ENCODE measurements around the gene SLC26A11.

The SLC26A11 gene

DNA sequence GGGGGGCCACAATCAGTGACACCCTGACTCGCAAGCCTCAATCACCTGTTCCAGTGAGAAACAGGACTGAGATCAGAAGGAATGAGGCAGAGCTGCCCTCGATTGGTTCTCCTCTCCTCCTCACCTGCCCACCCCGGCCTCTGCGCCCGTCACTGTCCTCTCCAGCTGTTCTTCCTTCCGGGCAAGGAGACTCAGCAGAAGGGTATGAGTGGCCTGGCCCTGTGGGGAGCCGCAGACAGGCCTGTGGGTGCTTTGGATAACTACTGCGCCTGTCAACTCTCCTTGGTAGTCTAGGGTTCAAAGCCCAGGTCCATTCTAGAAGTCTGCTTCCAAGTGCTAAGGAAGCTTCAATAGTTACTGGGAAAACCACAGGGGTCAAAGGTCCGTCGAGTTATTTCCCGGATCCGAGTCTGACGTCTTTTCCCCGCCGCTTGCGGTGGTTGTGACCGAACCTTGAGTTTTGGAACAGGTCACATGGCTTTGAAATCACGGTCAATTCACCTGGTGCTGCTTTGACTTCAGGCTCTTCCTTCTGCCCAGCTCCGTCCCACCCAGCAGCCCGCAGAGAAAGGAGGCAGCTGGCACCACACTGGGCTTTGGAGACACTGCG is 42.1 kb upstream of the SLC26A11 start:
- no peak for DNase-seq
- Mint-ChIP-seq H3K36me3 (ENCODE audit: low read depth) (no peaks in the 10 kb centered on the region), H3K4me1 (peaks cover 17% of the 10 kb centered on the region), H3K27me3 (ENCODE audit: low read depth, poor library complexity) (peaks cover 2% of the 10 kb centered on the region), H3K9me3 (no peaks in the 10 kb centered on the region), H3K4me3 (no peak overlapping the region), H3K27ac (no peak overlapping the region)
- TF ChIP-seq, protein P1, sequence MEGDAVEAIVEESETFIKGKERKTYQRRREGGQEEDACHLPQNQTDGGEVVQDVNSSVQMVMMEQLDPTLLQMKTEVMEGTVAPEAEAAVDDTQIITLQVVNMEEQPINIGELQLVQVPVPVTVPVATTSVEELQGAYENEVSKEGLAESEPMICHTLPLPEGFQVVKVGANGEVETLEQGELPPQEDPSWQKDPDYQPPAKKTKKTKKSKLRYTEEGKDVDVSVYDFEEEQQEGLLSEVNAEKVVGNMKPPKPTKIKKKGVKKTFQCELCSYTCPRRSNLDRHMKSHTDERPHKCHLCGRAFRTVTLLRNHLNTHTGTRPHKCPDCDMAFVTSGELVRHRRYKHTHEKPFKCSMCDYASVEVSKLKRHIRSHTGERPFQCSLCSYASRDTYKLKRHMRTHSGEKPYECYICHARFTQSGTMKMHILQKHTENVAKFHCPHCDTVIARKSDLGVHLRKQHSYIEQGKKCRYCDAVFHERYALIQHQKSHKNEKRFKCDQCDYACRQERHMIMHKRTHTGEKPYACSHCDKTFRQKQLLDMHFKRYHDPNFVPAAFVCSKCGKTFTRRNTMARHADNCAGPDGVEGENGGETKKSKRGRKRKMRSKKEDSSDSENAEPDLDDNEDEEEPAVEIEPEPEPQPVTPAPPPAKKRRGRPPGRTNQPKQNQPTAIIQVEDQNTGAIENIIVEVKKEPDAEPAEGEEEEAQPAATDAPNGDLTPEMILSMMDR (IDR thresholded peaks at IDR 0.05) = no peak

DNA sequence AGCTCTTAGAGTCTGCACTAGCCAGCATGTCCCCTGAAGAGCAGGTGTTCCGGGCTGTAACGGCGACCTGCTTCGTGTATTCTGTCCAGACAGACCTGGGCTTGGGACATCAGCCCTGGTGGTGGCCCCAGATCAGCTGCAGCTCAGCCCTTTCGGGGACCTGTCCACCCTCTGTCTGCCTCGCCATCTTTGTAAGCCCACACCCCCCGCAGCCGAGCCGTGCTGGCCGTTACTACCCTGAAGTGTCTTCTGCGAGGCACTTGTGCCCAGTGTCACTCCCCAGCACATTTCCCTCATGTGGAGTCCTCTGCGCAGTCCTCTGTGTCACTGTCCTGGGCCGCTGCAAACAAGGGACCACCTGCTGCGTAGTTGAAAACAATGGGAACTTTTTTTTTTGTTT is 40.0 kb upstream of the SLC26A11 start:
- peaks cover 2% of the 10 kb centered on the region for H3K27me3 Mint-ChIP-seq (ENCODE audit: low read depth, poor library complexity)
- H3K27ac Mint-ChIP-seq = no peak overlapping the region
- no peak for DNase-seq
- no peaks in the 10 kb centered on the region for H3K36me3 Mint-ChIP-seq (ENCODE audit: low read depth)
- no peaks in the 10 kb centered on the region for H3K9me3 Mint-ChIP-seq
- peaks cover 28% of the 10 kb centered on the region for H3K4me1 Mint-ChIP-seq
- no peak overlapping the region for H3K4me3 Mint-ChIP-seq
- TF ChIP-seq, protein P1 (IDR thresholded peaks at IDR 0.05) = no peak

DNA sequence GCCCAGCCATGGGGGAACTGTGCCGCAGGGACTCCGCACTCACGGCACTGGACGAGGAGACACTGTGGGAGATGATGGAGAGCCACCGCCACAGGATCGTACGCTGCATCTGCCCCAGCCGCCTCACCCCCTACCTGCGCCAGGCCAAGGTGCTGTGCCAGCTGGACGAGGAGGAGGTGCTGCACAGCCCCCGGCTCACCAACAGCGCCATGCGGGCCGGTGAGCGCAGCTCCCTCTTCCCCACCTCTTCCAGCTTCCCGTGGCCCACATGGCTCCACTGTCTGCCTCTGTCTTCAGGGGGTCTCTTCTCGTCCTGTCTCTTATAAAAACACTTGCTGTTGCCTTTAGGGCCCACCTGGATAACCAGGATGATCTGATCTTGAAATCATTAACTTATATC is 38.8 kb upstream of the SLC26A11 start:
- Mint-ChIP-seq H3K36me3 (ENCODE audit: low read depth) (no peaks in the 10 kb centered on the region), H3K4me3 (no peak overlapping the region), H3K27ac (no peak overlapping the region), H3K27me3 (ENCODE audit: low read depth, poor library complexity) (peaks cover 2% of the 10 kb centered on the region), H3K4me1 (peaks cover 34% of the 10 kb centered on the region), H3K9me3 (no peaks in the 10 kb centered on the region)
- TF ChIP-seq, protein P1 (IDR thresholded peaks at IDR 0.05) = no peak
- DNase-seq = no peak

DNA sequence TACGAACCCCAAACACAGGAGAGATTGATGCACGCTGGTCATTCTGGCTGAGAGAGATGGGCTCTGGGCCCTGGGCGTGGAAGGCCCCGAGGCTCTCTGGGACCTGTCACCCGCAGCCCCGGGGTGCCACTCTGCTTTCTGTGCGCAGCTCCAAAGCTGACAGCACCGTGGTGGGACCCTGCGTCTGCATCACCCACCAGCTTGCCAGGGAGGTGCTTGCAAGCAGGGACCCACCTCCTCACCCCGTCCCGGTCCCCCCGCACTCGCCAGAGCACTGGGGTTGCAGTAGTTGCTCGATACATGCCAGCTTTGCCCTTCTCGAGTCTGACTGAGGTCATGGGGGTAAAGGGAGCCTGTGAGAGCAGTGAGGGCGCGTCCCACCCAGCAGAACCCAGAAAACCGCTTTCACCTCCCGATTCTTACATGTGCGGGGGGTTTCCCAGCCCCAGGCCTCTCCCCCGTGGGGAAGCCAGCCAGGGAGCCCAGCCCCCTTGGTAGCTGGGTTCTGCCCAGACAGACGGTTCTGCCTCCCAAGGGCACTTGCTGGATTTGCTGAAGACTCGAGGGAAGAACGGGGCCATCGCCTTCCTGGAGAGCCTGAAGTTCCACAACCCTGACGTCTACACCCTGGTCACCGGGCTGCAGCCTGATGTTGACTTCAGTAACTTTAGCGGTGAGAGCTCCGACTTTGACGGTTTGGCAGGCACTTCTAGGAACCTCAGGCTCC is 37.9 kb upstream of the SLC26A11 start:
- H3K27me3 Mint-ChIP-seq (ENCODE audit: low read depth, poor library complexity) = peaks cover 2% of the 10 kb centered on the region
- H3K36me3 Mint-ChIP-seq (ENCODE audit: low read depth) = no peaks in the 10 kb centered on the region
- no peak overlapping the region for H3K27ac Mint-ChIP-seq
- H3K4me1 Mint-ChIP-seq = peaks cover 34% of the 10 kb centered on the region
- TF ChIP-seq, protein P1 (IDR thresholded peaks at IDR 0.05) = no peak
- no peak overlapping the region for H3K4me3 Mint-ChIP-seq
- no peak for DNase-seq
- no peaks in the 10 kb centered on the region for H3K9me3 Mint-ChIP-seq

DNA sequence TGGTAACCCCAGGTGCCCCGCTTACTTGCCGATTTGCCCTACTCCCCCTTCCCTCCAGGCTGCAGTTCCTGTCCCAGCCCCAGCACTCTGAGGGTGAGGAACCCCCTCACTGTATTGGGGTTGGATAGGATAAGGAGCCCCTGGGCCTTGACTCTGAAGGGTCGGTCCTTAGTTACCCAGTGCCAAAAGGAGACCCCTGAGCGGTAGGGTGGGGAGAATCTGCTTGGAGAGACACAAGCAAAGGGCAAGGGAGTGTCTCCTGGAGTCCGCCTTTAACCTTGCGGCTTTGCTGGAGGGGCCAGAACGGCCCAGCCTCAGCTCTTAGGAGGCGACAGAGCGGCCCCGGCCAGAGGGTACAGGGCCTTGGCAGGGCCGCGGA is 37.4 kb upstream of the SLC26A11 start:
- Mint-ChIP-seq H3K36me3 (ENCODE audit: low read depth) (no peaks in the 10 kb centered on the region), H3K27me3 (ENCODE audit: low read depth, poor library complexity) (peaks cover 2% of the 10 kb centered on the region), H3K9me3 (no peaks in the 10 kb centered on the region), H3K27ac (no peak overlapping the region), H3K4me1 (peaks cover 36% of the 10 kb centered on the region), H3K4me3 (no peak overlapping the region)
- TF ChIP-seq, protein P1 (IDR thresholded peaks at IDR 0.05) = no peak
- no peak for DNase-seq
